ENCODE results near the gene SLC34A1.
A peak's percentile ranks its signal among the peaks of the same experiment; 100 is the strongest.
"Not testable (repeated sequence)": the region's sequence is repeated elsewhere in the genome, so short reads cannot be mapped to it uniquely, and the experiment has no call there.

SLC34A1 gene

GRCh38 chr5:177355162-177355867, 28.9 kb upstream of the SLC34A1 start:
- no peak for DNase-seq (ENCODE audit: low spot score)

GRCh38 chr5:177355868-177356168, 28.4 kb upstream of the SLC34A1 start:
- no peak for DNase-seq (ENCODE audit: low spot score)

- DNase-seq (ENCODE audit: low spot score): no peak
Observed at GRCh38 chr5:177356746-177357145, 27.5 kb upstream of the SLC34A1 start.

- no peak for DNase-seq (ENCODE audit: low spot score)
Observed at GRCh38 chr5:177357146-177357458, 27.1 kb upstream of the SLC34A1 start.

GRCh38 chr5:177357459-177358351, 26.5 kb upstream of the SLC34A1 start, which contains the start of gene RGS14:
RGS14 (plus strand) TSS chr5:177357924; CDS start chr5:177358025, 101 bp downstream.
- DNase-seq (ENCODE audit: low spot score): peak; percentile 41

- DNase-seq (ENCODE audit: low spot score): no peak
Observed at GRCh38 chr5:177358370-177358819, 25.8 kb upstream of the SLC34A1 start.

GRCh38 chr5:177359451-177359851, 24.8 kb upstream of the SLC34A1 start:
- DNase-seq (ENCODE audit: low spot score): no peak

- no peak for DNase-seq (ENCODE audit: low spot score)
Observed at GRCh38 chr5:177359860-177360259, 24.4 kb upstream of the SLC34A1 start.

GRCh38 chr5:177360740-177361139, 23.5 kb upstream of the SLC34A1 start:
- DNase-seq (ENCODE audit: low spot score): not testable (repeated sequence)

- no peak for DNase-seq (ENCODE audit: low spot score)
Observed at GRCh38 chr5:177361418-177362291, 22.6 kb upstream of the SLC34A1 start.

- no peak for DNase-seq (ENCODE audit: low spot score)
Observed at GRCh38 chr5:177362292-177362609, 22.0 kb upstream of the SLC34A1 start.

- DNase-seq (ENCODE audit: low spot score): no peak
Observed at GRCh38 chr5:177362610-177363507, 21.4 kb upstream of the SLC34A1 start.

- DNase-seq (ENCODE audit: low spot score): no peak
Observed at GRCh38 chr5:177363565-177363964, 20.7 kb upstream of the SLC34A1 start.

GRCh38 chr5:177364159-177364962, 19.9 kb upstream of the SLC34A1 start:
- no peak for DNase-seq (ENCODE audit: low spot score)

GRCh38 chr5:177365845-177366527, 18.2 kb upstream of the SLC34A1 start:
- DNase-seq (ENCODE audit: low spot score): no peak

GRCh38 chr5:177366528-177367322, 17.5 kb upstream of the SLC34A1 start:
- no peak for DNase-seq (ENCODE audit: low spot score)

- no peak for DNase-seq (ENCODE audit: low spot score)
Observed at GRCh38 chr5:177367323-177367848, 16.8 kb upstream of the SLC34A1 start.

- DNase-seq (ENCODE audit: low spot score): no peak
Observed at GRCh38 chr5:177367981-177368868, 16.0 kb upstream of the SLC34A1 start.

Measured in globus pallidus (tissue), 1 donor.